IPS-20b (cell line): Measurements from ENCODE around the gene VWA5A.
A peak's percentile ranks its signal among the peaks of the same experiment; 100 is the strongest.
"Not testable (repeated sequence)": the region's sequence is repeated elsewhere in the genome, so short reads cannot be mapped to it uniquely, and the experiment has no call there.

Experiments
- H3K27ac ChIP-seq: one replicate; pipeline ENCODE4 v1.5.1; 2013; ENCODE audit warnings: low read length
- H3K27me3 ChIP-seq: 2 replicates; pipeline ENCODE4 v1.6.1; 2013; ENCODE audit warnings: mild to moderate bottlenecking, low read length, inconsistent platforms; ENCODE audit not compliant: insufficient read depth
- H3K36me3 ChIP-seq: 2 replicates; pipeline ENCODE4 v1.6.1; 2013; ENCODE audit warnings: low read depth, mild to moderate bottlenecking, inconsistent platforms, low read length, moderate library complexity; ENCODE audit not compliant: insufficient read depth
- H3K4me1 ChIP-seq: 2 replicates; pipeline ENCODE4 v1.6.1; 2013; ENCODE audit warnings: mild to moderate bottlenecking, control low read depth, inconsistent platforms, low read length, moderate library complexity; ENCODE audit not compliant: insufficient read depth
- H3K4me3 ChIP-seq: 2 replicates; pipeline ENCODE4 v1.5.1; 2013; ENCODE audit warnings: mild to moderate bottlenecking, low read length, inconsistent platforms
- H3K9ac ChIP-seq: 2 replicates; pipeline ENCODE4 v1.6.1; 2013; ENCODE audit warnings: low read depth, mild to moderate bottlenecking, inconsistent platforms, low read length, moderate library complexity
- H3K9me3 ChIP-seq: 2 replicates; pipeline ENCODE4 v1.6.1; 2013; ENCODE audit warnings: mild to moderate bottlenecking, low read depth, low read length, inconsistent platforms; ENCODE audit not compliant: insufficient read depth

VWA5A gene

GRCh38 chr11:124098141-124098540 lies 17.1 kb upstream of the VWA5A start:
- Histone ChIP-seq H3K9me3 (no peaks in the 10 kb centered on the region), H3K27me3 (no peaks in the 10 kb centered on the region), H3K27ac (no peak overlapping the region), H3K4me3 (no peak overlapping the region), H3K9ac (no peak overlapping the region), H3K4me1 (peaks cover 10% of the 10 kb centered on the region; the same call in 1 of the 2 replicates), H3K36me3 (no peaks in the 10 kb centered on the region)

GRCh38 chr11:124101737-124102136 lies 13.5 kb upstream of the VWA5A start:
- no peaks in the 10 kb centered on the region for H3K36me3 ChIP-seq
- H3K4me1 ChIP-seq = no peaks in the 10 kb centered on the region
- H3K27ac ChIP-seq = no peak overlapping the region
- no peak overlapping the region for H3K4me3 ChIP-seq
- H3K27me3 ChIP-seq = no peaks in the 10 kb centered on the region
- no peak overlapping the region for H3K9ac ChIP-seq
- no peaks in the 10 kb centered on the region for H3K9me3 ChIP-seq

- H3K9me3 ChIP-seq = no peaks in the 10 kb centered on the region
- H3K4me3 ChIP-seq = no peak overlapping the region
- H3K4me1 ChIP-seq = no peaks in the 10 kb centered on the region
- no peak overlapping the region for H3K27ac ChIP-seq
- H3K36me3 ChIP-seq = no peaks in the 10 kb centered on the region
- H3K9ac ChIP-seq = no peak overlapping the region
- H3K27me3 ChIP-seq = no peaks in the 10 kb centered on the region
Observed at GRCh38 chr11:124108156-124108555, 7.1 kb upstream of the VWA5A start.

- Histone ChIP-seq H3K27ac (no peak overlapping the region), H3K9me3 (no peaks in the 10 kb centered on the region), H3K4me3 (no peak overlapping the region), H3K4me1 (no peaks in the 10 kb centered on the region), H3K36me3 (no peaks in the 10 kb centered on the region), H3K9ac (no peak overlapping the region), H3K27me3 (no peaks in the 10 kb centered on the region)
Observed at GRCh38 chr11:124109377-124109776, 5.9 kb upstream of the VWA5A start.

- H3K4me3 ChIP-seq = no peak overlapping the region
- no peak overlapping the region for H3K9ac ChIP-seq
- no peak overlapping the region for H3K27ac ChIP-seq
- no peaks in the 10 kb centered on the region for H3K36me3 ChIP-seq
- no peaks in the 10 kb centered on the region for H3K27me3 ChIP-seq
- no peaks in the 10 kb centered on the region for H3K9me3 ChIP-seq
- H3K4me1 ChIP-seq = no peaks in the 10 kb centered on the region
Observed at GRCh38 chr11:124110201-124110600, 5.0 kb upstream of the VWA5A start.

GRCh38 chr11:124113890-124114289 lies 1.4 kb upstream of the VWA5A start:
- Histone ChIP-seq H3K9ac (no peak overlapping the region), H3K36me3 (peaks cover 16% of the 10 kb centered on the region), H3K9me3 (no peaks in the 10 kb centered on the region)

GRCh38 chr11:124115782-124116616 lies 749 bp downstream of the VWA5A start:
- Histone ChIP-seq H3K27ac (no peak overlapping the region), H3K4me1 (peaks cover 3% of the 10 kb centered on the region; the same call in 1 of the 2 replicates), H3K4me3 (peak overlapping the region; percentile 87), H3K36me3 (peaks cover 34% of the 10 kb centered on the region), H3K27me3 (no peaks in the 10 kb centered on the region), H3K9ac (peak overlapping the region; percentile 80; the same call in 1 of the 2 replicates), H3K9me3 (no peaks in the 10 kb centered on the region)

More at GRCh38 chr11:124113890-124114289, 1.4 kb upstream of the VWA5A start:
- Histone ChIP-seq H3K27me3 (no peaks in the 10 kb centered on the region), H3K4me1 (peaks cover 3% of the 10 kb centered on the region; the same call in 1 of the 2 replicates), H3K27ac (no peak overlapping the region), H3K4me3 (no peak overlapping the region)

GRCh38 chr11:124119103-124119502 lies 3.9 kb downstream of the VWA5A start:
- Histone ChIP-seq H3K4me3 (no peak overlapping the region), H3K9ac (no peak overlapping the region), H3K9me3 (no peaks in the 10 kb centered on the region), H3K27me3 (no peaks in the 10 kb centered on the region), H3K4me1 (peaks cover 3% of the 10 kb centered on the region; the same call in 1 of the 2 replicates), H3K27ac (no peak overlapping the region), H3K36me3 (peaks cover 54% of the 10 kb centered on the region)

- Histone ChIP-seq H3K36me3 (peaks cover 64% of the 10 kb centered on the region), H3K9me3 (no peaks in the 10 kb centered on the region; the same call in 1 of the 2 replicates), H3K27ac (no peak overlapping the region), H3K27me3 (no peaks in the 10 kb centered on the region), H3K4me3 (no peak overlapping the region), H3K4me1 (peaks cover 3% of the 10 kb centered on the region; the same call in 1 of the 2 replicates), H3K9ac (no peak overlapping the region)
Observed at GRCh38 chr11:124120891-124121290, 5.6 kb downstream of the VWA5A start.

- H3K4me1 ChIP-seq = no peaks in the 10 kb centered on the region
Observed at GRCh38 chr11:124122123-124122522, 6.9 kb downstream of the VWA5A start.

GRCh38 chr11:124123622-124124021 lies 8.4 kb downstream of the VWA5A start:
- H3K27ac ChIP-seq = no peak overlapping the region
- H3K4me3 ChIP-seq = no peak overlapping the region
- H3K9me3 ChIP-seq = no peaks in the 10 kb centered on the region; the same call in 1 of the 2 replicates
- H3K36me3 ChIP-seq = peaks cover 51% of the 10 kb centered on the region
- no peaks in the 10 kb centered on the region for H3K4me1 ChIP-seq
- no peak overlapping the region for H3K9ac ChIP-seq
- H3K27me3 ChIP-seq = no peaks in the 10 kb centered on the region

More at GRCh38 chr11:124122123-124122522, 6.9 kb downstream of the VWA5A start:
- Histone ChIP-seq H3K27me3 (no peaks in the 10 kb centered on the region), H3K9me3 (no peaks in the 10 kb centered on the region; the same call in 1 of the 2 replicates), H3K4me3 (no peak overlapping the region), H3K36me3 (peaks cover 64% of the 10 kb centered on the region), H3K9ac (no peak overlapping the region), H3K27ac (no peak overlapping the region)

- H3K36me3 ChIP-seq = peaks cover 29% of the 10 kb centered on the region
- not testable (repeated sequence) for H3K4me3 ChIP-seq, H3K9ac ChIP-seq, H3K27me3 ChIP-seq, H3K4me1 ChIP-seq, H3K9me3 ChIP-seq, H3K27ac ChIP-seq
Observed at GRCh38 chr11:124127134-124127533, 11.9 kb downstream of the VWA5A start.
